Adrenal gland (tissue), 5 donors: ENCODE measurements around the gene RIPOR3.

Experiments
- CTCF ChIP-seq, 6 experiments: fragments of 450-650 bp in 4 of 6; fragments of 200-600 bp in 2 of 6; sonication (generic) in 1 of 6; IDR thresholded peaks; 1 replicate in 5 of 6; 2 replicates in 1 of 6; pipeline versions ENCODE4 v1.5.1 to v1.8.0; 2016 to 2021; ENCODE audit warnings: antibody characterized with exemption in 6 of 6, mild to moderate bottlenecking in 2 of 6, moderate library complexity in 1 of 6
- POLR2A ChIP-seq, 2 donors: fragments of 450-650 bp; IDR thresholded peaks; one replicate each; pipeline ENCODE4 v1.6.1; 2017; ENCODE audit warnings: antibody characterized with exemption in 2 of 2, mild to moderate bottlenecking in 2 of 2, moderate library complexity in 1 of 2
- donor health status: DM: no; HTN: no; CAD: no.

GRCh38 chr20:50577175-50578018 lies 113.9 kb downstream of the RIPOR3 start:
- TF ChIP-seq CTCF (IDR thresholded peaks at IDR 0.05) (no peak), POLR2A (IDR thresholded peaks at IDR 0.05) (no peak)
